ENCODE measurements around the gene TMEM132A.

- TF ChIP-seq CTCF (IDR thresholded peaks at IDR 0.05) (no peak), POLR2A (IDR thresholded peaks at IDR 0.05) (no peak)
Observed at GRCh38 chr11:60971520-60971919, 47.3 kb downstream of the TMEM132A start, which contains the start of gene CD6.

Data from vagina (tissue), 2 donors.